Superior temporal gyrus (tissue), 1 donor: ENCODE data around the gene IL20.

Experiments used
- DNase-seq: peaks from one replicate; pipeline ENCODE4 v3.0.0-alpha.2; 2016; ENCODE audit errors: extremely low spot score

IL20 gene

DNA sequence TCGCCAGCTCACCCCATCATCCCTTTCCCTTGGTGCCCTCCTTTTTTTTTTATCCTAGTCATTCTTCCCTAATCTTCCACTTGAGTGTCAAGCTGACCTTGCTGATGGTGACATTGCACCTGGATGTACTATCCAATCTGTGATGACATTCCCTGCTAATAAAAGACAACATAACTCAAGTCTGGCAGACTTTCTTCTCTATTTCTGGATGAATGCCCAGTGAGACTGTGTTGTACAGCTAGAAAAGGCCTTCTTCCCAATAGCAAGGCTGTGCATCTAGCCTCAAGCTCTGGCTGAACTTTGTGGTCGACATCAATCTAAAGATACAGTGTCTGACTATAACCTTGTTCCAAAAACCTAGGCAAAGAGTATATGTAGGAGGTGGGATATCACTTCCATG, 38.3 kb downstream of the IL20 start:
- no peak for DNase-seq

DNA sequence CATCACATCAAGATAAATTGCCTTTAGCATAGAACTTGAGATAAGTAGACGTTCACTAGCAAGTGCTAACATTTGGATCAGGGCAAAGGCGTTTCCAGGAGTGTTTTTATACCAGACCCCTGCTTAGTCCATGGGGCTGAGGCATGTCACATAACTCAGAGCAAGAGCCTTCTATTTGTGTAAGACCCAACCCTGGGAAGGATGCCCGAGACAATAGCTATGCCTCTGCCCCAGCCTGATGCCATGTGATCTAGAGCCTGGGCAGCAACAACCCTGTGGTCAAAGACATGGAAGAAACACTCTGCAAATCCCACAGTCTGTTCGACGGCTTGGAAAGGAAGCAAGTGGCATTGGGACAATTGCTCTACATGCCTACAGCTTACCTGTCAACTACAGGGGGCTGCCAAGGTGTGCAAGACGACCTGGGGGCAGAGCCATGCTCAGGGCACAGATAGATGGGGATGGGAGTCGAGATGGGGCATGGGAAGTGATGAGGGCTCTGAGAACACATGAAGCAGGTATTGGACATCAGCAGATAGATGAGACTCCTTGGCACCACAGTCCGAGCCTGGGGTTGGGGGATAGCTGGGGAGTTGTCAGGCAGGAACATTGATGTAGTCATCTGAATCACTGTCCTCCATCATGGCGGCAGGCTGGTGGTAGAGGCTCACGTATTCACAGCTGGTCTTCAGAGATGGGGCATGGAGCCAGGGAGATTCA, 39.2 kb downstream of the IL20 start:
- no peak for DNase-seq

DNA sequence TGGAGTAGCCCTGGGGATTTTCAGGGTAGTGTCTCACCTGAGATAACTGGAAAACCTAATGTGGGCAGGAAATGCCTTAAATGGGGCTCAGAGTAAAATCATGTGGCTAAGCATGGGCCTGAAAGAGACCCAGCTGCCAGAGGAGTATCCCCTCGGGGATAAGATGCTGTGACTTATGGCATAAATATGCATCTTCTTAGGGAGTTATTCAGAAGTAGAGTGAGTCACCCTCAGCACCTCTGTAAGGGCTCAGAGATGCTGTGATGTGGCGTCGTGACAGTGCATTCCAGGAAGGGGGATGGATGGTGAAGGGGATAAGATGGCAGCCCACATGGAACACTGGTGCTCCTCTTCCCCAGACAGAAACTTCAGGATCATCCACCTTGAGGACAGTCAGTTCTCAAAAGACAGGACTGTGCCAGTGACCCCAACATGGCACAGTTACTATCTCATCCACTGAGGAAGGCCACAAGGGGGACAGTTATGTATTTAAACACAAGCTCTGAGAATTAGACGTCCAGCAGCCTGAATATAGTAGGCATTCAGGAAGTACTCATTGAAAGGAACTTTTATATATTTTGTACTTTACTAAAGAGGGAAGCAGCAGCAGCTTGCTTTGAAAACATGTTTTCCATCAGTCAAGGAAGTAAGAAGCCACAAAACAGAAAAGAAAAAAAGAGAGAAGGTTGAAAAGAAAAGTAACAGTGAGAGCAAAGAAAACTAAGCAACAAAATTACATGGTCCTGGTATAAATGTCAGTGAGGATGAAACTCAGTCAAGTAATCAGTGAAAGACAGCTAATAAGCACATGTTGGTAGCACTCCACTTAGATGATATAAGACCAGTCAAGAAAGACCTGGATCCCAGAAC, 40.1 kb downstream of the IL20 start:
- DNase-seq: no peak

DNA sequence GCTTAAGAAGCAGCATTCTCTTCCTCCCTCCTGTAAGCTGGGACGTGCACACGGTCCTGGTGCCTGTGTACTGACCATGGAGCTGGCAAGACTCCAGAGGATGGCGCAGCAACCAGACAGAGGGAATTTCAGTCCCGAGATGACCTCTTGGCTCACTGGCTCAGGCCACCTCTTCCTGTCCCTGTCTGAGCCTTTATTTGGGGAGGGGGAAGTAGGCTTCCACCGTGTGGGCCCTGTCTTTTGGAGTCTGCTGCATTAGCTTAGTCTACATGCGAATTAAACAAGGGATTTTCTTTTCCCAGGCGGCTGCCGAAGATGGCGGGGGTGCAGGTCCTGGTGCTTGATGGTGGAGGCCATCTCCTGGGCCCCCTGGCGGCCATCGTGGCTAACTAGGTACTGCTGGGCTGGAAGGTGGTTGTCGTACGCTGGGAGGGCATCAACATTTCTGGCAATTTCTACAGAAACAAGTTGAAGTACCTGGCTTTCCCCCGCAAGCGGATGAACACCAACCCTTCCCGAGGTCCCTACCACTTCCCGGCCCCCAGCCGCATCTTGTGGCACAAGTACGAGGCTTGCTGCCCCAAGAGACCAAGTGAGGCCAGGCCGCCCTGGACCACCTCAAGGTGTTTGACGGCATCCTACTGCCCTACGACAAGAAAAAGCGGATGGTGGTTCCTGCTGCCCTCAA, 42.0 kb downstream of the IL20 start:
- DNase-seq: no peak

DNA sequence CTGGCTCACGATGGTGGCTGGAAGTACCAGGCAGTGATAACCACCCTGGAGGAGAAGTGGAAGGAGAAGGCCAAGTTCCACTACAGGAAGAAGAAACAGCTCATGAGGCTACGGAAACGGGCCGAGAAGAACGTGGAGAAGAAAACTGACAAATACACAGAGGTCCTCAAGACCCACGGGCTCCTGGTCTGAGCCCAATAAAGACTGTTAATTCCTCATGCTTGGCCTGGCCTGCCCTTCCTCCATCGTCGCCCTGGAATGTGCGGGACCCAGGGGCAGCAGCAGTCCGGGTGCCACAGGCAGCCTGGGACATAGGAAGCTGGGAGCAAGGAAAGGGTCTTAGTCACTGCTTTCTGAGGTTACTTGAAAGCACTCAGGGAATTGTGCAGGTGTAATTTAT, 42.6 kb downstream of the IL20 start:
- DNase-seq: no peak

DNA sequence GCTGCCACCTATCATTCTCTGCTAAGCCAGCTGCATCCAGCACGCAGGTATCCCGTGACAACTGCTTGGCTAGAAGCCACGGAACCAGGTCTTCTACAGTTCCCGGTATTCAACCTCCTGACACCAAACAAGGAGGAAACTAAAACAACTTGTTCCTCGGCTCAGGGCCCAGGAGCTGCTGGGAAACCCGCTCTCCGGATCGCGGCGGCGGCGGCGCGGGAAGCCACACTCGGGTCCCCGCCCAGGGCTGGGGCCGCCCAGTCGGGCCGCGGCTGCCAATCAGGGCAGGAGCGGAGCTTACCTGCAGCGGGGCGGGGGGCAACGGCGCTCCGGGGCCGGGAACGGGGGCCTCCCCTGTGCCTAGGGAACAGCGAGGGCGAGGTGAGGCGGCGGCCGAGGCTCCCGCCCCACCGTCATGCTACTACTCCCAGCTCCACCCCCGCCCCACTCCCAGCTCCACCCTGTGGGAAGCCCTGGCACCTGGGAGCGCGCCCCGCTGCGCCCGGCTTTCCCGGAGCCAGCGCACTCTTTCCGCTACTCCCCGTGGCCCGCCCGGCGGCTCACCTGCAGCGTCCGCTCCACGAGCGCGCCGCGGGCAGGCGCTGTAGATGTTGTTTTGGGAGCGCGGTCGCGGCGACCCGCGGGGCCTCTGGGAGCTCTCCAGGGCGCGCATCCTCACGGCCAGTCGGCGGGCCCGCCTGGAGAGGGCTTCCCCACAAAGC, 43.9 kb downstream of the IL20 start:
- DNase-seq: no peak

DNA sequence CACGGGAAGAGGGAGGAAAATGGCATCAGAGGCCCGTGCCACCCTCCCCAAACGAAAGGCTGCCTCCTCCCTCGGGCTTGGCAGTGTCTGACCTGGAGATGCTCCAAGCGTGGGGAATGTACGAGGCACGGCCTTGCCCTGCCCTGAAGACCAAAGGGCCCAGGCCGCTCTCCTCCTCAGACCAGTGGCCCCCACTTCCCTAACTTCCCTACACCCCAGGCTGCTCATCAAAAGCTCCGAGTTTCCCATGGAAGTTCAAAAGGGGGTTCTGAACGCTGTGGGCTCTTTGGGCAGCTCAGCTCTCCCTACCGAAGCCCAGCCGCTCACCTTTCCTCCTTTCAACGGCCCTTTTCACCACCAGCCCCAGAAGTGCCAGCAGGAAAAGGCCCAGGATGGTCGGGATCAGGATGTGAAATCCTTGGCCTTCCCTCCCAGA, 44.5 kb downstream of the IL20 start:
- DNase-seq: no peak

DNA sequence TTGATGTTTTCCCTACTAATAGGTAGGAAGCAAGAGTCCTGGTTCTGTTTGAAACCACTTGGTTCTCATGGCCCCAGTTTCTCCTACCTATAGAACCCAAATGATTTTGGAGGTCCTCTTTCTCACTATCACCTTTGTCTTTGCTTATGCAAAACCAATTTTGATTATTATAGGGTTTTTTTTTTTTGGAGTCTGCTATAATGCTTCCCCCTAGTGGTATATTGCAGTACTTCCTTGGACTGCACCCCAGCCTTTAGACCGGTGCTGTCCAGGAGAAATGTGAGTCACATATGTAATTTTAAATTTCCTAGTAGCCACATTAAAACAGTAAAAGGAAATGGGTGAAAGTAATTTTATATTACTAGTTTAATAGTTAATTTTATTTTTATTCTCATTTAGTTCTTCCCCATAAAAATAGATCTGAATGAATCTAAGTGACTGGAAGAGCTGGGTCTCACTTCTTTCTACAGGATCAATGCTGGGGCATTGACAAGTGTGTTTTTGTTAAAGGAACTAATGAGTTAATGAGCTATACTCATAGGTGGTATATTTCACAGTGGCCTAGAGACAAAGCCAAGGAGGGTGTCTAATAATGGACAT, 45.7 kb downstream of the IL20 start:
- peak; percentile 77 for DNase-seq

DNA sequence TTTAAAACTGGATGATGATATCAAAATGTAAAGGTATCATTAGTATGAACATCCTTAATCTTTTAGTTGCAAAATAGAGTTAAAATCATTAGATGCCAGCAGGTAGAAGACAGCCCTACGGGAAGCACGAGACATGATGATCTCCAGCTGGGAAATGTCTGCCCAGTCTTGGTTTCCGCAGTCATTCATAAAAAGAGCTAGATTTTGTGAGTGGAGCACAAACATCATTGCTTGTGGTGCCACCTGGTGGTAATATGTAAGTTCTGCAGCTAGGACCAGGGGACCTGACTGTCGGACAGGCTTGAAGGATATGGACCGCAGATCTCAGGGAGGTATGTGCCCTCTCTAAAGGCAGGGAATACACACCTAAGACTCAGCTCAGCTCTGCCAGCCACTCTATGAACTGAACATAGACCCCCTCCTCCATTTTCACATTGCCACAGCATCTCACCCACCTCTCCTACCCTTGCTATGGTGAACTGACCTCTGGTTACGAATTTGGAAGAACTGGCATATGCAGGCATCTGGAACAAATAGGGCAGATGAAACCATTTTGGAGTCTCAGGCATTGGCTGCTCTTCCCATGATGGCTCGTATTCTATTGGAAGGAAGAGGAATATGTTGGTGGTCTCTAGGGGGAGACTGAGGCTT, 47.1 kb downstream of the IL20 start:
- peak; percentile 95 for DNase-seq

DNA sequence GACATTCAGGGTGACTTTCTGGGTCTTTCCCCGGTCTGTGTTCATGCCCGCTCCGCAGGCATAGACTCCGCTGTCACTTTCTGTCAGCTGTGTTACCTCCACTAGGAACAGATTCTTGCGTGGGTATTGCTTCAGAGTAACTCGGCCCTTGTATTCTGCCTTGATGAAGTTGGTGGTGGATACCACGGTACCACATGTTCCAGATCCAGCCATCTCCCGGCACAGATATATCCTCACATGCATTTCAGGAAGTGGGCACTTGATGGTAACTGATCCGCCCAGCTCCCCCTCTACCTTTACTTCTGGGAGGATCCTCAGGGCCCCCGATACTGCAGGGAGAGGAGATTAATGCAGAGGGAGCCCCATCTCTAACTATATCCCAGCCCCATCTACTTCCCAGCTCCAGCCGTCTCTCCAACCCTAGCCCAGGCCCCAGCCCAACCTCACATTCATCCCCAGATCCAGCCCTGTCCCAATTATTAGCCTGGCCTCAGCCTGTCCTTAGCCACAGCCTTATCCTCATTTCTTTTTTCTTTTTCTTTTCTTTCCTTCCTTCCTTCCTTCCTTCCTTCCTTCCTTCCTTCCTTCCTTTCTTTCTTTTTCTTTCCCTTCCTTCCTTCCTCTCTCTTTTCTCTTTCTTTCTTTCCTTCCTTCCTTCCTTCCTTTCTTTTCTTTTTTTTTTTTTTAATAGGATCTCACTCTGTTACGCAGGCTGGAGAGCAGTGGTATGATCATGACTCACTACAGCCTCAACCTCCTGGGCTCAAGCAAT, 48.5 kb downstream of the IL20 start:
- no peak for DNase-seq

DNA sequence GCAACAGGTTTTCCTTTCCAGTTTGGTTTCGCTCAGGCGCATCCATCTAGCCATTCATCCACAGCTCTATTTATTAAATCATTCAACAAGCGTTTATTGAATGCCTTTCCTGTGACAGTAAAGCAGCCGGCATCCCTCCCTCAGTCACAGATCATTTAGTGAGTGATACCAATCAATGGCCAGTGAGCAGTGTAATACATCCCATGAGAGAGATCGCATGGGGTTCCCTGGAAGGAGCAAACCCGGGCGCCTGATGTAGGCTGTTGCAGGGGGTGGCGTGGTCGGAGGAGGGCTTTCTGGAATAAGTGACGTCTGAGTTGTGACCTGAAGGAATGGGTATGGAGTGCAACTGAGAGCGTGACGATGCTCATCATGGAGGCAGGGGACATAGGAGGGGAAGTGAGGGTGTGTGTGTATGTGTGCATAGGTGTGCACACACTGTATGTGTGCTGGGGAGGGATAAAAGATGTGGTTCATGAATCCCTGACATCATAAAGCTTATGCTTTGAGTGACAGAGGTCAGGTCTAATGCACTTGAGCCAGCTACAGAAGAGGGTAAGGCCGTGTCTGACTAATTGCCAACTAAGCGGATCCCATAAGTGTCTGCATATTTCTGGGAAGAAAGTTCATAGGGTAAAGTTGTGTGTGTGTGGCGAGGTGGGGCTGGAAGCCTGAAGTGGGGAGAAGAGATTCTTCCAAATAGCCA, 49.8 kb downstream of the IL20 start:
- DNase-seq: no peak

DNA sequence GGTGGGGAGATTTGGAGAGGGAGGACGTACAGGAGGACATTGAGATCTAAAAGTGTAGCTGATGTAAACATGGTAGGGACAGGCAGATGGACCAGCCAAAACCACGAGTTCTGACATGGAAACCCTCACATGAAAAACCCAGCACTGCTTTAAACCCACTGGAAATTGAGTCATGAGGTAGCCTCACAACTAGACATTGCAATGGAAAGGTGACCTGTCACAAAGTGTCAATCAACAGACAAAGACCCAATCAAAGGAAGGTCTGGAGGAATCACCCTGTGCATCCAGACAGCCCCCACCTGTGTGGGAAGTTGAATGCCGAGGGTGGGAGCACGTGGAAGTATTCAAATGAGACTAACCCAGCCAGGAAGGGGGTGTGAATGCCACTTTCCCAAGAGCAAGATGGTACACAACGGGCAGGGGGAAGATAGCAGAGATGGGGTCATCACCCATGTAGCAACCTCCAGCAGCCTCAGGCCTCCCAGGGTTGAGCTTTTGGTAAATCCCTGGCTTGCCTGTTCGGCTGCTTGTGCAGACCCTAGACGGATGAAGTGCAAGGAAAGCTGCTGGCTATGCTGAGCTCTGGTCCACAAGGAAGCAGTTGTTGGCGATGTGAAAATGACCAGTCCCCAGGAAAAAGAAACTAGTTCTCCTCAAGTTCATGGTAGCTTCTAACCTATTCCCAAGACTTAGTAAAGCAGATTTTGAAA, 50.7 kb downstream of the IL20 start:
- no peak for DNase-seq

DNA sequence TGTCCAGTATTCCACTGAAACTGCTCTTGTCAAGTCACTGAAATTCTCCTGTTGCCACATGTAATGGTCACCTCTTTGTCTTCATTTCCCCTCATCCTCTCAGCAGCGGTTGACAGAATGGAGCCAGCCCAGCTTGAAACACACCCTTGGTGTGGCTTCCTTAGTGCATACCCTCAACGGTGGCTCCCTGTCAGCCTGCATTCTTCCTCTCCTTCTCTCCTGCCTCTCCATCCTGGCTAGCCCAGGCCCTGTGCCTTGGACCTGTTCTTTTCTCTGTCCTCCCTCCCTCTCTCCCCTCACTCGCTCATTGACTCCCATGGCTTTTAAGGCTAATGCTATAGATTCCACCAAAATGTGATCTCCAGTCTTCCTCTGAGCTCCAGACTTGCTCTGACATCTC, 52.7 kb downstream of the IL20 start:
- DNase-seq: no peak
